ENCODE results near the gene XIAP.
A peak's percentile ranks its signal among the peaks of the same experiment; 100 is the strongest.
"Not testable (repeated sequence)": the region's sequence is repeated elsewhere in the genome, so short reads cannot be mapped to it uniquely, and the experiment has no call there.

Gene XIAP

DNA sequence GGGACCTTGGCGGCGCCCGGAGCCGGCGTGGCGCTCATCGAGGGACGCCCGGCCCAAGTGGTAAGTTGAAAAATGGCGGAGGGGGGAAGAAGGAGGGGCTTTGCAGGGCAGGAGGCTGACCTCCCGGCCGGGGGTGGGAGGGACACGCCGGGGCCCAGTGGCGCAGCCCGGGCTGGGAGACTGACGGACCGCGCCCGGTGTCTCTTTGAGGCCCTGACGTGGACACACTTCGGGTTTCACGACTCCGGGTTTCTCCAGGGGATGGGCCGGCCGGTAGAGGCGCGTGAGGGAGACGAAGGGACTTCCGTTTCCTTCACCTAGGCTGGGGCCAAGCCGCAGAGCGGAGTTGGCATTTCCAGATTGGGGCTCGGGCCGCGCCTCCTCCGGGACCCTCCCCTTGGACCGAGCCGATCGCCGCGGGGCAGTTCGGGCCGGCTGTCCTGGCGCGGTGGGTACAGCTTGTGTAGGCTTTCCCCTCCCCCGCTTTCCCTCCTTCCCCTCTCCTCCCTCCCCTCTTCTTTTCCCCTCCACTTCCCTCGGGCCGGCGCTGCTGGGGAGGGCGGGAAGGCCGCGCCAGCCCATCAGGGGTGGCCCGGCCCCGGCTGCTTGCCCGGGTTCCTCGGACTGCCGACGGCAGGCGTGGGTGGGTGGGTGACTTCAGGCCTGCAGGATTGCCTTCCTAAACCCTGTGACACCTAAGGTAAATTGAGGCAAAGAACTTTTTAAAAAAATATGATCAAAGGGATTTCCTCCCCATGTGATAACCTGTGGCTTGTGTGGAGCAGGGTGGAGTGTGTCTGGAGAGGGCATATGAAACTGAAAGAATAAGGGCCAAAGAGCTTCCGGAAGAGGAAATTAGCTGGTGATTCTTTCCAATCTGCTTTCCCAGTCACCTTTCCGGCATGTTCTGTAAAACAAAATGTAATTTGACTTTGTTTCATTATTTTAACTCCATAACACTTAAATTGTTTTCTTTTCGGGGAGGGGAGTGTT lies at the start of gene XIAP:
XIAP (plus strand) TSS at position 208 of the 993 bp plus-strand sequence. CDS start 25,610 bp downstream, outside the sequence.
- DNase-seq (ENCODE audit: low read depth) = peak; percentile 40

DNA sequence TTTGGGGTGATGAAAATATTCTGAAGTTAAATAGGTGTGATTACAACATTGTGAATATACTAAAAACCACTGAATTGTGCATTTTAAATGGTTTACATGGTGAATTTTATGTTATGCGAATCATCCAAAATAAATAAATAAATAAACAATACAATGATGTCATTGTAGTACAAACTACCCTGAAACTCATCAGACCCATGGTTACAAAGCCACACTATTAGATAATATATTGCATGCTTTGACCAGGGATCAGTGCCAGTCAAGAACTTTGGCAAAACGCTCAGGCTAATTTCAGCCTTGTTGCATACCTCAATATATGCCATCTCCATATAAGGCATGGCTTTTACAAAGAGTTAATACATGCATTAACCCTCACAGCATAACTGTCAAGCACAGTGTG lies 45.5 kb upstream of the XIAP start:
- no peak for DNase-seq (ENCODE audit: low read depth)

DNA sequence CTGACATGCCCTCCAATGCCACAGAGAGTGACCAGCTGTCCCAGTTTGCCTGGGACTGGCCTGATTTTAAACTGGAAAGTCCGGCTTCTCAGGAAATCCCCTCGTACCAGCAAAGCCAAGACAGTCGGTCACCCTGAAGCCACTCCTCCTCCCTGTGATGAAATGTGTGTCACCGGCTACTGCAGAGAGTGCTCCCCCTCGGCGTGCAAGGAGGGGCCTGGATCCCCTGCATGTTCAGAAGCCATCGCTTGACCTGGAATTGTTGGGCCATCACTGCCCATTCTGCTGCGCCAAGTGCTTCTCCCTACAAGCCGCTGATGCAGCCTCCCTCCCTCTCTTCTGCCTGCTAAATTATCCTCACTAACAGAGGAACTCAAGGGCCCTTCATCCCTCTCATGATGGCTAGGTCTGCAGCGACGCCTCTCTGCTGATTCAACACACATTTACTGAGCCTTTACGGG lies 44.9 kb upstream of the XIAP start:
- DNase-seq (ENCODE audit: low read depth) = not testable (repeated sequence)

DNA sequence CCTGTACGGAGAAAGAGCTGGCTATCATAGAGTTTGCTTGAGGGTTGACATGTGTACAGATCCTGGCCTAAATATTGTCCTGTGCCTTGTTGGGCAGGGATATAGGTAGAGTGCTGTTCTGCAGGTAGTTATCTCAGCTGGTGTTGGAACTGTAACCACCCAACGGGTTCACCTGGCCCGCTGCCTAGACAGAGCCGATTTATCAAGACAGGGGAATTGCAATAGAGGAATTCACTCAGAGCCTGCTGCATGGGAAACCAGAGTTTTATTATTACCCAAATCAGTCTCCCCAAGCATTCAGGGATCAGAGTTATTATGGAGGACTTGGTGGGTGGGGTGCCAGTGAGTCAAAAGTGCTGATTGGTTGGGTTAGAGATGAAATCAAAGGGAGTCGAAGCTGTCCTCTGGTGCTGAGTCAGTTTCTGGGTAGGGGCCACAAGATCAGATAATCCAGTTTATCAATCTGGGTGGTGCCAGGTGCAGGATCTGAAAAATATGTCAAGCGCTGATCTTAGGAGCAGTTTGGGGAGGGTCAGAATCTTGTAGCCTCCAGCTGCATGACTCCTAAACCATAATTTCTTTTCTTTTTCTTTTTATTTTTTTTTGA lies 42.5 kb upstream of the XIAP start:
- no peak for DNase-seq (ENCODE audit: low read depth)

DNA sequence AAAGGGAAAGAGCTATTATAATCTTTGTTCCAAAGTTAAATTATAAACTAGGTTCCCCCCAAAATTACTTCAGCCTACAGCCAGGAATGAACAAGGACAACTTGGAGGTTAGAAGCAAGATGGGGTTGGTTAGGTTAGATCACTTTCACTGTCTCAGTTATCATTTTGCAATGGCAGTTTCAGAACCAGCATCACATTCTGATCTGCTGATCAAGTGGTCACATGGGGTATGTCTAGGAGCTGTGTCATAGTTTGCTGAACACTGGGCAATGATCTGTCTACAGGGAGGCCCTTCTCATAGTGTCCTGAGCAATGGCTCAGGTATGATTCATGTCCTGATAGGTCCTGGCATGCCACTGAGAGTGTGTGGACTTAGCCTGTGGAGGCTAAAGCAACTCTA lies 41.6 kb upstream of the XIAP start:
- DNase-seq (ENCODE audit: low read depth) = no peak

DNA sequence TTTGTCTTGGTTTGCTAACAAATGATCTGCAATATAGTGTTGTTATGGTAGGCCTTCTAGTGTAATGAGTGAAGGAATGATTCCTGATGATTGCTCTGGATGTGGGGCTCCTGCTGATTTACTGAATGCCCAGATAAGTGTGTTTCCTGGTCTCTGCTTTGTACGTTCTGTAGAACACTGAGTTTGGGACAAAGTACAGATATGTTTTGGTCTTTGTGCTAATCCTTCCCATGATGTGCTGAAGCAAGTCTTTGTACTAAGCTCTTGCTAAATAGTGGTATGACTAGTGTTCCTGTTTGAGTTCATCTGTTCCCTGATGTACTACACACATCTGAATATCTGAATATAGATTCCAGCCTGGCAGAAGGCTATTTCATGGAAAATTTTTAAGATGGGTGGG lies 36.9 kb upstream of the XIAP start:
- DNase-seq (ENCODE audit: low read depth) = no peak

DNA sequence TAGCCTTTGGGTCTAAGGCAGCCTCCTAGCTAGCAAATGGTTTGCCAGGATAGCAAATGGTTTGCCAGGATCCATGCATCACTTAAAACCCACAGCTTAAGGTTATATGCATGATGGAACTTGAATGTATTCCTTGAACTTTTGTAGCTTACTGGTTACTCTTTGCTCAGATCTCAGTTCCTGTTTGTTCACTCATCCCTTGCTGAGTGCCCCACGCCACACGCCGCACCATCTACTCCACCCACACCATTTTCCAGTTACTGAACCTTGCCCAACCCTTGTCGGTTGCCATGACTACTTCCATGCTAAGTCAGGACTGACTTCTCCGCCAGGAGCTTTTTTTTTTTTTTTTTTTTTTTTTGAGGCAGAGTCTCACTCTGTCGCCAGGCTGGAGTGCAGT lies 29.5 kb upstream of the XIAP start:
- no peak for DNase-seq (ENCODE audit: low read depth)

DNA sequence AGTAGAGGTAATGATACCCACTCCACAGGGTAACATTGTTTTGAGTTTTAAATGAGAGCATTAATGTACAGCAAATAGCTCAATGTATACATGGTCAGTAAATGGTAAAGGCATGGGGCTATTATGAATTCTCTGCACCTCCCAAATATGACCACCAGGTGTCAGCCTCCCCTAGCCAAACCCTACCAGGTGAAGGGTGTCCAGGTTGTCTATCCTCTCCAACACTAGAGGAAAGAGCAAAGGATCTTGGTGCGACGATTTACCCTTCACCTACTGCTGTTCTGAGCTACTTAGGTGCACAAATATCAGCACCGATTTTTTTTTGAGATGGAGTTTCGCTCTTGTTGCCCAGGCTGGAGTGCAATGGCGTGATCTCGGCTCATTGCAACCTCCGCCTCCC lies 26.5 kb upstream of the XIAP start:
- peak; percentile 29 for DNase-seq (ENCODE audit: low read depth)

DNA sequence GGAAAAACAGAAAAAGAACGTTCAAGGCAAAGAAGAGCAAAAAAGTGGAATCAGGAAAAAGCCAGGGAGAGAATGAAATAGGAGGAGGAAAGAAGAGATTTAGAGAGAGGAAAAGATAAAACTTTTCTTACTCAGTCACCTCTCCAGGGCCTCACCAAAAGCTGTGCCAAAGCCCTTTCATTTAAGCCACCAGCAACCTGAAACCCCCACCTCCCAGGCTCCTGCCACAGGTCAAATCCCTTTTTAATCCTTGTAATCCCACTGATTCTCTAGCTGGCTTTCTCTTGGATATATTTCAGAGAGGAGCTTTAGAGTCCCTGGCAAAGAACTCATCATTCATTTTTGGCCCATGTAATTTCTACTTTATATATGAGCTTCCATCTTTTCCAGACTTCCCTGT lies 25.7 kb upstream of the XIAP start:
- no peak for DNase-seq (ENCODE audit: low read depth)

DNA sequence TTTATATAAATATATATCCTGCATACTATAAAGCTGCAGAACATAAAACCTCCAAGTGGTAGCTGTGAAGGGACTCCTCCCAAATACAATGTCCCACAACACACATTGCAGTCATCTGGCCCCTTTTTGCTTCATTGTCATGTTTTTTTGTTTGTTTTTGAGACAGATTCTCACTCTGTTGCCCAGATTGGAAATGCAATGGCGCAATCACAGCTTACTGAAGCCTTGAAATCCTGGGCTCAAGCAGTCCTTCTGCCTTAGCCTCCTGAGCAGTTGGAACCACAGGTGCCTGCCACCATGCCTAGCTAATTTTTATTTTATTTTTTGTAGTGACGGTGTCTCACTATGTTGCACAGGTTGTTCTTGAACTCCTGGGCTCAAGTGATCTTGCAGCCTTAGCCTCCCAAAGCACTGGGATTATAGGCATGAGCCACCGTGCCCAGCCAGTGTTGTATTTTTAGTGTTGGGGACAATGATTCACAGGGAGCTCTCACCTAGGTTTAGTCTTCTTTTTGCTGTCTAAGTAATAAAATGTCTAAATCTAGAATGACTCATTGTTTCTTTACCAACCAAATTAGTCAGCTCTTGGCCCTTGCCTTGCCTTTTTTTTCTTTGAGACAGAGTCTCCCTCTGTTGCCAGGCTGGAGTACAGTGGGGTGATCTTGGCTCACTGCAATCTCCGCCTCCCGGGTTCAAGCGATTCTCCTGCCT lies 24.0 kb upstream of the XIAP start:
- DNase-seq (ENCODE audit: low read depth) = no peak

DNA sequence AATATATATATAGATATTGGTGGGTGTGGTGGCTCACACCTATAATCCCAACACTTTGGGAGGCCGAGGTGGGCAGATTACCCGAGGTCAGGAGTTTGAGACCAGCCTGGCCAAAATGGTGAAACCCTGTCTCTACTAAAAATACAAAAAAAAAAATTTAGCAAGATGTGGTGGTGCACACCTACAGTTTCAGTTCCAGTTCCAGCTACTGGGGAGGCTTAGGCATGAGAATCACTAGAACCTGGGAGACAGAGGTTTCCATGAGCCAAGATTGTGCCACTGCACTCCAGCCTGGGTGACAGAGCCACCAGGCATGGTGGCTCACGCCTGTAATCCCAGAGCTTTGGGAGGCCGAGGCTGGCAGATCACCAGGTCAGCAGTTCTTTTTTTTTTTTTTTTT lies 14.7 kb upstream of the XIAP start:
- DNase-seq (ENCODE audit: low read depth) = not testable (repeated sequence)

DNA sequence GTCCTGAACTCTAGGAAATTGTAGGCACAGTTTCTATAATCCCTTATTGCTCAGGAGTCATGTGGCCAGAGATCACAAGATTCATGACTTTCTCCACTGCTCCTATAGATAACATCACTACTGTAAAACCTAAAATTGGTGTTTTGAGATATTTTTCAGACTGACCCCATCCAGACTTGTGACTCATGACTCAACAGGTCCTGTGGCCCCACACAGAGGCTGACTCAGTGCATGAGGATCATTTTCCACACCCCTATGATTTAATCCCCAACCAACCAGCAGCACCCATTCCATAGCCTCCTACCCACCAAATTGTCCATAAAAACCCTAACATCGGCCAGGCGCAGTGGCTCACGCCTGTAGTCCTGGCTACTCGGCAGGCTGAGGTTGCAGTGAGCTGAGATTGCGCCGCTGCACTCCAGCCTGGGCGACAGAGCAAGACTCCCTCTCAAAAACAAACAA lies 13.2 kb upstream of the XIAP start:
- DNase-seq (ENCODE audit: low read depth) = no peak

DNA sequence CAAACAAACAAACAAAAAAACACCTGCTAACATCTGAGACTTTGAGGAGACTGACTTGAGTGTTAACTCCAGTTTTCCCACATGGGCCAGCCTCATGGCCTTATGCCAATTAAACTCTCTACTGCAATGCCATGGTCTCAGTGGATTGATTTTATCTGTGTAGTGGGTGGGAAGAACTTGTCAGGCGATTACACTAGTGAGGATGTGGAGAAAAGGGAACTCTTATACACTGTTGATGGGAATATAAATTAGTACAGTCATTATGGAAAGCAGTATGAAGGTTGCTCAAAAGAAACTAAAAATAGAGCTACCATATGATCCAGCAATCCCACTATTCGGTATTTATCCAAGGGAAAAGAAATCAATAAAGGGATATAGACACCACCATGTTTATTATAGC lies 12.8 kb upstream of the XIAP start:
- DNase-seq (ENCODE audit: low read depth) = no peak

DNA sequence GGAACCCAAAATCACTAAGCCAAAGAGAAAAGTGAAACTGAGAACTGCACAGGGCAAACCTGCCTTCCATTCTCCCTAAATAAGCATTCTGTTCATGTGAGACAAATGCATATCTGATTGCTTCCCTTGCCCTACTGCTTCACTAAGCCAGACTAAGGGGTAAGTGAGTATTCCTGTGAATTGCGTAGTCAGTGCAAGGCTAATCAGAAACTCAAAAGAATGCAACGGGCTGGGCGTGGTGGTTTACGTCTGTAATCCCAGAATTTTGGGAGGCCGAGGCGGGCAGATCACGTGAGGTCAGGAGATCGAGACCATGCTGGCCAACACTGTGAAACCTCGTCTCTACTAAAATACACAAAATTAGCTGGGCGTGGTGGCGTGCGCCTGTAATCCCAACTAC lies 10.8 kb upstream of the XIAP start:
- no peak for DNase-seq (ENCODE audit: low read depth)

DNA sequence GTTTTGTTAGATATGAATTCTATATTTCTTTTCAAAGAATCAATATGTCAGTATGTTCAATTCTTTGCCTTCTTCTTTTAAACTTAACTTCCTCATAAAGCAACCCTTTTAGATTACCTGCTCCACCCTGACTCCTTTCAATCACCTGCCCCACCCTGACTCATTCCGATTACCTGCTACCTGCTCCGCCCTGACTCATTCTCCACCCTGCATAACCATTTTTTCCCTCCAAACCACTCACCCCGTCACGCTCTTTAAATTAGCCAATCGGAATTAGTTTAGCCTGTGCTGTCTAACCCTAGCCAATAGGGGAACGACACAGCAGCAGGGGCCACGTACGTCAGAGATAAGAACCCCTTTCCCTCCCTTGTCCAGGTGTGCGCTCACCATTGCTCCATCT lies 9.9 kb upstream of the XIAP start:
- DNase-seq (ENCODE audit: low read depth) = not testable (repeated sequence)

DNA sequence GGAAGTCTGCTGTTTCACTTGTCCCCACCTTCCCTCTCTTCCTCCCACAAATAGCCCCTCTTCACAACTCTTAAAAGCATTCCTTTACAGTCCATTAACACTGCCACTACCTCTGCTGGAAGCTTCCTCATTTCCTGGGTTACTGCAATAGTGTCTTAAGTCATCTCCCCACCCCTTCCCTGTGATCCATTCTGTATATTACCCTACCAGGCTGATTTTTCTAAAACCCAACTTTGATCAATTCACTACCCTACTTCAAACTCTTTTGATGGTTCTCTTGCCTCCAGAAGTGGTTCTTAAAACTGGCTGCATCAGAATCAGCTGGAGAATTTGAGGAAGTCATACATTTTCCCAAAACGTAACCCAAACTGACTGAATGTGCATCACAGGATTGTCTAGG lies 8.8 kb upstream of the XIAP start:
- DNase-seq (ENCODE audit: low read depth) = no peak

DNA sequence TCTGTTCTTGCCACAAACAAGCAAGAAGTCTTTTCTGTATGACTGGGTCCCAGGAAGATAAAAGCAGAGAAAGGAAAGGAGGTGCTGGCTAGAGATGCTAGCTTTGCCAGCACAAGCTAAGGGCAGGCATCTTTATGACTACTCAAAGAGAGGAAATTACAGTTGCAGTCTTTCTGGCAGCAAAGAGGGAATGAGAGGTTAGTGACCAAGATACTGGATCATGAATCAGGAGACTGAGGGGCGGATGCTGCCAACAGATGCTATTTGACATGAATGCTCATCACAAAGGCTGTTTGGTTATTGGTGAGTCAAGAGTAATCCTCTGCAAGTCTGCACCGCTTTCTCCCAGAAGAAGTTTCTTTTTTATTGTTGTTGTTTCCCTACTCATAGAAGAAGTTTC lies 5.5 kb upstream of the XIAP start:
- no peak for DNase-seq (ENCODE audit: low read depth)

DNA sequence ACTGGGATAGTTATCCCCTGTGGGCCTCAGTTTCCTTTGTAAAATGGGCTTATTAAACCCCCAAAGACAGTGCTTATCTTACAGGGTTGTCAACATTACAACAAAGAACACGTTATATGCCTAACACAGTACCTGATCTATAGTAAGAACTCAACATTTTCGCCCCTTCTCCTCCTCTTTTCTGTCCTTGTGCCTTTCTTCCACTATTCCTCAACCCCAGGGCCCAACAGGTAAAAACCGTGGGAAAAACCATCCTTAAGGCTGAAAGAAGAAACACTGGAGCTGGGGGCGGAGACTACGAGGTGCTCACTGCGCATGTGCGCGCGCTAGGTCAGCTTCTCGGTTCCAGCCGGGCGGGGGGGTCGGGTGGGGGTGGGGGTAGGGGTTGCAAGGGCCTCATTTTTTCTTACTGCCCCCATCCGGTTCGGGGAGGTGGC lies 426 bp upstream of the XIAP start:
- peak; percentile 32 for DNase-seq (ENCODE audit: low read depth)

DNA sequence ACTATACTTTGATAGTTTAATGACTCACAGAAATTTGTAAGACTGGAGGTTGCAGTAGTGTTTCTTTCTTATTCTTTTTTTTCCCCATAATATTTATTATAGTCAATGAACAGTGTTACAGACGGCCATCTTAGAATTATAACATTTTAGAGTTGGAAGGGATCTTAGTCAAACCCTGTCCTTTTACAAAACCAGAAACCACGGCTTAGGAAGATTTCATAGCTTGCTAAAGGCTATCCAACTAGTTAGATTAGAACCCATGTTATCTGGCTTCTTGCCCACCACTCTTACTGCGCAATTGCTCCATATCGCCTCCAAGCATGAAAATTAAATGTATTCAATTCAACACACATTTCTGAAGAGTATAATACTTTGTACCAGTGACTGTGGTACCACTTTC lies 1.1 kb downstream of the XIAP start:
- no peak for DNase-seq (ENCODE audit: low read depth)

DNA sequence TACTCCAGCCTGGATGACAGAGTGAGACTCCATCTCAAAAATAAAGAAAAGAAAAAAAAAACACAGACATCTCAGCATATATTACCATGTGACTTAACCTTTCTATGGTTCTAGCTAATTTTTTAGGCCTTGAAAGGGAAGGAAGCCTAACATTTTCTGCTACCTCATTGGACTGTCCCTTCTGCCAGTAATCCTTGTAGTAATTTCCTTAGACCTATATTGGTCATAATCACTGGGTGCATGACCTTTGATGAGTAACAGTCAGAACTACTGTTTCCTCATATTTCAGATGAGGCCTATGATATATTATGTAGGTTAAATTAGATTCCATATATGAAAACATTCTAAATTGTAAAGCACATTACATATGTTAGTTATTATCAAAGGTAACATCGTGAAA lies 9.6 kb downstream of the XIAP start:
- no peak for DNase-seq (ENCODE audit: low read depth)

DNA sequence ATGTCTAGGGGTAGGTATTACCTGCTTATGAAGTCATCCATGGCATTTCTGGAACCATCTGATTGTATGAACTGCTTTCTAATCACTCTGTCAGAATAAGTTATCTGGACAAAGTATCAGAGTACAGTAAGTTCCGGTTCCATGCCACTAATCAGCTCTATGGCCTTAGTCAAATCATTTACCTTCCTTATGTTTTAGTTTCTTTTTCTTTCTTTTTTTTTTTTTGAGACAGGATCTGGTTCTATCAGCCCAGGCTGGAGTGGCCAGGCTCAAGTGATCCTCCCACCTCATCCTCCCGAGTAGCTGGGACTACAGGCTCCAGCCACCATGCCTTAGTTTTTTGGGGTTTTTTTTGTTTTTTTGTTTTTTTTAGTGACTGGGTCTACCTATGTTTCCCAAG lies 11.5 kb downstream of the XIAP start:
- DNase-seq (ENCODE audit: low read depth) = no peak

DNA sequence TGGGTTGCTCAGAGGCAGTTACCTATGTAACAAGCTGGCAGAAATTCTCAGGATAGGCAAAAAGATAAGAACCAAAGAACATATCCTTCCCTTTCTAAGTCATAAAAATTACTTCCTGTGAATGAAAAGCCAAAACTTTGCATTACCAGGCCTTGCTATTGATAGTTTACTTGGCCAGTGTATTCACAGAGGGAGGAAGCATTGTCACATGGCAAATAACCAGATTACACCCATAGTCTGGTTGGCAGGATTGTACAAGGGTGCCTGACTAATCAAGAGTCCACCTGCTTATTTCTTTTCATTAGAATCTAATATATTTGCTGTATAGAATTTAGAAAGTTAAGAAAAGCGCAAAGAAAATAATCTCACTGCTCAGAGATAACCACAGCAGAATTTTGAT lies 14.1 kb downstream of the XIAP start:
- DNase-seq (ENCODE audit: low read depth) = no peak

DNA sequence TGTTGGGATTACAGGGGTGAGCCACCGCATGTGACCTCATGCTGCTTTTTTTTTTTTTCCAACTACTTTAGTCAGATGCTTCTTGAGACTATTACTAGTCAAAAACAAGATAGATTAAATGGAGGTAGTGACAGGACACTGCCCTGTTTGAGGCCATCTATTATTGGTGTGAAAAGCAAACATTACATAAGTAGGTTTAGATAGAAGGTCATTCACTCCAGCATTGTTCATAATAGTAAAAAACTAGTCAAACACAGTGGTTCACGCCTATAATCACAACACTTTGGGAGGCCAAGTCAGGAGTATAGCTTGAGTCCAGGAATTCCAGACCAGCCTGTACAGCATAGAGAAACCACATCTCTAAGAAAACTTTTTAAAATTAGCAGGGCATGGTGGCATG lies 16.3 kb downstream of the XIAP start:
- DNase-seq (ENCODE audit: low read depth) = no peak

Data from activated T-helper 9 cell treated with anti-CD3 and anti-CD28 coated beads, Interleukin-2, amount 50 U/mL, for 16 hours (primary cell).